Activated CD4-positive, alpha-beta memory T cell treated with anti-CD3 and anti-CD28 coated beads, Interleukin-2, amount 10 ng/mL, durations not matched to agents 7 days and 5 days (primary cell): Measurements from ENCODE around the gene SMCR8. TPM values are rescaled to one million over a fixed set of nuclear protein-coding genes. Genes with fewer than 3 reads are reported as not detected.
A peak's percentile ranks its signal among the peaks of the same experiment; 100 is the strongest.
"Not testable (repeated sequence)": the region's sequence is repeated elsewhere in the genome, so short reads cannot be mapped to it uniquely, and the experiment has no call there.

Experiments used
- CTCF ChIA-PET: fragments of 350-600 bp; sonication (Branson Sonifier 250); formaldehyde crosslinking; loops from one replicate; lab custom pipeline; 2021; ENCODE audit warnings: antibody characterized with exemption, inconsistent platforms; lab: Charles Lee
- POLR2A ChIA-PET: fragments of 350-600 bp; sonication (Branson Sonifier 250); formaldehyde crosslinking; loops from one replicate; lab custom pipeline; 2021; ENCODE audit warnings: antibody characterized with exemption; lab: Charles Lee
- DNase-seq: peaks from one replicate; pipeline ENCODE4 v3.0.0-alpha.2; 2020
- H3K27ac Mint-ChIP-seq: one replicate; pipeline ENCODE4 v1.8.0; 2021; ENCODE audit warnings: mild to moderate bottlenecking, mixed read lengths
- H3K27me3 Mint-ChIP-seq: one replicate; pipeline ENCODE4 v1.8.0; 2021; ENCODE audit warnings: mixed read lengths
- H3K36me3 Mint-ChIP-seq: one replicate; pipeline ENCODE4 v1.8.0; 2021; ENCODE audit warnings: low read depth, mixed read lengths
- H3K4me1 Mint-ChIP-seq: one replicate; pipeline ENCODE4 v1.8.0; 2021; ENCODE audit warnings: mixed read lengths
- H3K4me3 Mint-ChIP-seq: one replicate; pipeline ENCODE4 v1.8.0; 2021; ENCODE audit warnings: mild to moderate bottlenecking, mixed read lengths
- H3K9me3 Mint-ChIP-seq: one replicate; pipeline ENCODE4 v1.8.0; 2021; ENCODE audit warnings: mixed read lengths
- total RNA-seq, 2 experiments: library from RNA; stranded (reverse); gene quantifications; one replicate each; pipeline ENCODE4 v1.2.3, GENCODE V29; 2021

SMCR8 gene
- total RNA-seq, 2 experiments from 2014 or later = 27.0 to 27.9 TPM

GRCh38 chr17:18322522-18322921, 7.4 kb downstream of the SMCR8 start:
- no peaks in the 10 kb centered on the region for H3K27me3 Mint-ChIP-seq
- no peak overlapping the region for H3K4me3 Mint-ChIP-seq
- H3K4me1 Mint-ChIP-seq = peaks cover 49% of the 10 kb centered on the region
- H3K9me3 Mint-ChIP-seq = no peaks in the 10 kb centered on the region
- no peak for DNase-seq
- no peak overlapping the region for H3K27ac Mint-ChIP-seq
- CTCF ChIA-PET = no interaction called here
- POLR2A ChIA-PET = interaction anchor here (2.4 kb wide), 1 partner anchor 10 kb away, joined by 7 read pairs; no protein-coding TSS in a partner anchor
- H3K36me3 Mint-ChIP-seq = peaks cover 44% of the 10 kb centered on the region

DNA sequence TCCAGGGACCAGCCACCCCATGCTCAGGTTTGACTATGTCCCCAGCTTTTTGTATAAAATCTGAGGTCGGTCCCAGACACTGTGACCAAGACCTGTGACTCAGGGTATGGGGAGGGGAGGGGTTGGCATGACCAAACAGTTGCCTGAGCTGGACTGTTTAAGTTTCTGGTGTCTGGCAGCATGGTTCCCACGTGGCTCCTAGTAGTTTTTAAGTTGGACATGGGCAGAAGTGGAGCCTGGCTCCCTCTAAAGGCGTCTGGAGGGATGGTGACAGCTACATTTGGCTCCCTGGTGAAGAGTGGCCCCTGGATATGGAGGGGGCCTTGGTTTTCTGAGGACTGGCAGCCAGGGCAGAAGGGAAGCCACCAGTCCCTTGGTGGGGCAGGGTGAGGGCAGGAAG, 7.9 kb downstream of the SMCR8 start:
- Mint-ChIP-seq H3K27me3 (no peaks in the 10 kb centered on the region), H3K4me3 (no peak overlapping the region), H3K27ac (no peak overlapping the region), H3K9me3 (no peaks in the 10 kb centered on the region), H3K4me1 (peaks cover 44% of the 10 kb centered on the region), H3K36me3 (peaks cover 40% of the 10 kb centered on the region)
- ChIA-PET POLR2A (interaction anchor here (2.4 kb wide), 1 partner anchor 9 kb away, joined by 7 read pairs; no protein-coding TSS in a partner anchor), CTCF (no interaction called here)
- DNase-seq = no peak

- Mint-ChIP-seq H3K4me3 (no peak overlapping the region), H3K36me3 (peaks cover 42% of the 10 kb centered on the region), H3K27ac (no peak overlapping the region), H3K27me3 (no peaks in the 10 kb centered on the region), H3K9me3 (no peaks in the 10 kb centered on the region), H3K4me1 (peaks cover 40% of the 10 kb centered on the region)
- ChIA-PET POLR2A (interaction anchor here (0.7 to 2.4 kb wide), 2 partner anchors 9 to 26 kb away, joined by 3 to 7 read pairs; no protein-coding TSS in a partner anchor), CTCF (no interaction called here)
- DNase-seq = no peak
Measured at GRCh38 chr17:18323507-18324139, 8.5 kb downstream of the SMCR8 start.

GRCh38 chr17:18324140-18325050, 9.3 kb downstream of the SMCR8 start:
- no peaks in the 10 kb centered on the region for H3K9me3 Mint-ChIP-seq
- no peak for DNase-seq
- CTCF ChIA-PET = no interaction called here
- peaks cover 42% of the 10 kb centered on the region for H3K36me3 Mint-ChIP-seq
- POLR2A ChIA-PET = interaction anchor here (0.7 to 2.4 kb wide), 2 partner anchors 8 to 25 kb away, joined by 3 to 7 read pairs; no protein-coding TSS in a partner anchor
- no peaks in the 10 kb centered on the region for H3K27me3 Mint-ChIP-seq
- H3K4me3 Mint-ChIP-seq = no peak overlapping the region
- no peak overlapping the region for H3K27ac Mint-ChIP-seq
- peaks cover 32% of the 10 kb centered on the region for H3K4me1 Mint-ChIP-seq

DNA sequence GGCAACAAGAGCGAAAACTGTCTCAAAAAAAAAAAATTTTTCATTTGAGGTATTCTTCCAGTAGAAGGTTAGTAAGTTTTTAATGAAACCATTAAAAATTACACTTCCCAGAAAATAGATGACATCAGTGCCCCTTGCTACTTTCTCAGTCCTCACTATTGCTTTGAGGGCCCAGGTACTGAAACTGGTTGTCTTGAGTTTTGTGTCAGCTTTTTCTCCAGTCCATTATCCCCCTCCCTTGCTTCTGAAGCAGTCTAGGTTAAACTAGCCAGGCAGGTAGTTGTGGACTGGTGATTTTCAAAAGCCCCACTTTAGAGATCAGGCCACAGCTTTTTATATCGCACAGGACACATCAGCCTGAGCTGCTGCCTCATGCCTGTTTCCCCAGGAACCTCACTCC, 10.9 kb downstream of the SMCR8 start:
- H3K4me1 Mint-ChIP-seq = peaks cover 18% of the 10 kb centered on the region
- no peaks in the 10 kb centered on the region for H3K9me3 Mint-ChIP-seq
- H3K4me3 Mint-ChIP-seq = no peak overlapping the region
- H3K36me3 Mint-ChIP-seq = peaks cover 49% of the 10 kb centered on the region
- ChIA-PET CTCF (no interaction called here), POLR2A (interaction anchor here (1.4 kb wide), 1 partner anchor 11 kb away, joined by 3 read pairs; the partner anchor contains the start of genes SMCR8 and TOP3A)
- no peaks in the 10 kb centered on the region for H3K27me3 Mint-ChIP-seq
- H3K27ac Mint-ChIP-seq = no peak overlapping the region
- no peak for DNase-seq

- peaks cover 49% of the 10 kb centered on the region for H3K36me3 Mint-ChIP-seq
- no peaks in the 10 kb centered on the region for H3K27me3 Mint-ChIP-seq
- DNase-seq = no peak
- CTCF ChIA-PET = no interaction called here
- H3K9me3 Mint-ChIP-seq = no peaks in the 10 kb centered on the region
- peaks cover 23% of the 10 kb centered on the region for H3K4me1 Mint-ChIP-seq
- no peak overlapping the region for H3K4me3 Mint-ChIP-seq
- H3K27ac Mint-ChIP-seq = no peak overlapping the region
- POLR2A ChIA-PET = interaction anchor here (1.4 to 1.6 kb wide), 3 partner anchors 10 to 22 kb away, joined by 3 to 5 read pairs (median 5); partner anchors contain the start of genes SMCR8 and TOP3A
Measured at GRCh38 chr17:18326572-18326971, 11.5 kb downstream of the SMCR8 start.

DNA sequence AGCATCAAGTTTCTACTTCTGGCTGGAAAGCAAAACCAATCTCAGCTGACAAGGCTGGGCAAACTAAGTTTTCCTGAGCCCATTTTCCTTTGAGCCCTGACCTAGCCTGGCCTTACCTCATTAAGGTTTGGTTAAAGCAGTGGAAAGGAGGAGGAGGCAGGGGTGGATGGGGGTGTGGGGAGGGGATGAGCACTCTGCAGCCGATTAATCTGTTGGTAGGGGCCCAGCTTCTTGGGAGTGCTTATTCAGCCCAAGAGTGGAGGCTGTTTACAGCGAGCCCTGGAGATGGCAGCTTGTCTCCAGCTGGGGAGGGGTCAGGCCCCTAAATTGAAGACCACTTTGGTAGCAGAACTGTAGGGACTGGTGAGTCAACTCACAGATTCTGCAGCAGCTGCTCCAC, 12.0 kb downstream of the SMCR8 start:
- ChIA-PET POLR2A (interaction anchor here (1.4 to 1.6 kb wide), 2 partner anchors 10 to 21 kb away, joined by 5 read pairs; no protein-coding TSS in a partner anchor), CTCF (no interaction called here)
- Mint-ChIP-seq H3K9me3 (no peaks in the 10 kb centered on the region), H3K27ac (no peak overlapping the region), H3K4me1 (peaks cover 26% of the 10 kb centered on the region), H3K27me3 (no peaks in the 10 kb centered on the region), H3K36me3 (peaks cover 49% of the 10 kb centered on the region), H3K4me3 (no peak overlapping the region)
- DNase-seq = no peak

- DNase-seq = no peak
- Mint-ChIP-seq H3K4me3 (no peak overlapping the region), H3K9me3 (no peaks in the 10 kb centered on the region), H3K36me3 (peaks cover 51% of the 10 kb centered on the region), H3K27me3 (no peaks in the 10 kb centered on the region), H3K27ac (no peak overlapping the region), H3K4me1 (peaks cover 30% of the 10 kb centered on the region)
- ChIA-PET POLR2A (interaction anchor here (1.4 to 1.6 kb wide), 2 partner anchors 9 to 21 kb away, joined by 5 read pairs; no protein-coding TSS in a partner anchor), CTCF (no interaction called here)
Measured at GRCh38 chr17:18327556-18327955, 12.5 kb downstream of the SMCR8 start.

DNA sequence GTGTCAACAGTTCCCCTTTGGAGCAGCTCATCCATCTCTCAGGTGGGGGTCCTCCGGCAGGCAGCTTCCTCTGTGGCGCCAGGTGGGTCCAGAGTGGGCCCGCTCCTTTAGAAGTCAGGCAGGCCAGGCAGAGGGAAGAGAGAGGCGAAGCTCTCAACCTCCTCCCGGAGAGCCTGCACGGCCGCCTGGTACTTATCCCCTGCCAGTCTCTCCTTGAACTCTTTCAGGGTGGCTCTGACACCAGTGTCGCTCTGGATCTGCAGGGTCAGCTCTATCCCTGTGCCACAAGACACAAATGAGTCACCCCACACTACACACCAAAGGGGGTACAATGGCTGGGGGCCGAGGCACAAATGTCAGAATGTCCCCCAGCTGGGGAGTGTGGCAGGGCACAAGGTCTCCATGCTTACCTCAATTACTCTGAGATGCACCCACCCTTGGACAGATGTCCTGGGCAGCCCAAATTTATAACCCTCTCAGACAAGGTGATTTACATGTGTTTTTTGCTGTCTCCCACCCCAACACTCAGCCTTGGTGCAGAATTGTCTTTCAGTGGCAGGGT, 13.6 kb downstream of the SMCR8 start:
- H3K36me3 Mint-ChIP-seq = peaks cover 48% of the 10 kb centered on the region
- CTCF ChIA-PET = no interaction called here

GRCh38 chr17:18331879-18332278, 16.8 kb downstream of the SMCR8 start:
- H3K27me3 Mint-ChIP-seq = no peaks in the 10 kb centered on the region
- H3K4me1 Mint-ChIP-seq = peaks cover 21% of the 10 kb centered on the region
- H3K4me3 Mint-ChIP-seq = no peak overlapping the region
- peak overlapping the region; percentile 75 for H3K27ac Mint-ChIP-seq
- CTCF ChIA-PET = interaction anchor here (0.6 to 1.4 kb wide), 4 partner anchors 19 to 1646 kb away, joined by 3 to 5 read pairs (median 3); no protein-coding TSS in a partner anchor
- H3K9me3 Mint-ChIP-seq = no peaks in the 10 kb centered on the region
- POLR2A ChIA-PET = interaction anchor here (0.6 to 2.8 kb wide), 7 partner anchors 8 to 149 kb away, joined by 3 to 8 read pairs (median 3); partner anchors contain the start of genes SHMT1, SMCR8 and TOP3A
- H3K36me3 Mint-ChIP-seq = peaks cover 46% of the 10 kb centered on the region
- DNase-seq = peak; percentile 46

More for the DNA sequence above, 13.6 kb downstream of the SMCR8 start:
- no peak for DNase-seq
- POLR2A ChIA-PET = no interaction called here
- peaks cover 36% of the 10 kb centered on the region for H3K4me1 Mint-ChIP-seq
- H3K27ac Mint-ChIP-seq = no peak overlapping the region
- no peaks in the 10 kb centered on the region for H3K27me3 Mint-ChIP-seq
- H3K9me3 Mint-ChIP-seq = no peaks in the 10 kb centered on the region
- no peak overlapping the region for H3K4me3 Mint-ChIP-seq

- Mint-ChIP-seq H3K27me3 (no peaks in the 10 kb centered on the region), H3K4me3 (no peak overlapping the region), H3K27ac (no peak overlapping the region), H3K9me3 (no peaks in the 10 kb centered on the region), H3K36me3 (peaks cover 52% of the 10 kb centered on the region), H3K4me1 (peaks cover 21% of the 10 kb centered on the region)
- no peak for DNase-seq
- POLR2A ChIA-PET = interaction anchor here (1.0 to 2.8 kb wide), 4 partner anchors 9 to 30 kb away, joined by 3 to 8 read pairs (median 5); partner anchors contain the start of gene SHMT1
- CTCF ChIA-PET = interaction anchor here (1.4 kb wide), 1 partner anchor 20 kb away, joined by 3 read pairs; no protein-coding TSS in a partner anchor
Measured at GRCh38 chr17:18332909-18333489, 17.9 kb downstream of the SMCR8 start.

DNA sequence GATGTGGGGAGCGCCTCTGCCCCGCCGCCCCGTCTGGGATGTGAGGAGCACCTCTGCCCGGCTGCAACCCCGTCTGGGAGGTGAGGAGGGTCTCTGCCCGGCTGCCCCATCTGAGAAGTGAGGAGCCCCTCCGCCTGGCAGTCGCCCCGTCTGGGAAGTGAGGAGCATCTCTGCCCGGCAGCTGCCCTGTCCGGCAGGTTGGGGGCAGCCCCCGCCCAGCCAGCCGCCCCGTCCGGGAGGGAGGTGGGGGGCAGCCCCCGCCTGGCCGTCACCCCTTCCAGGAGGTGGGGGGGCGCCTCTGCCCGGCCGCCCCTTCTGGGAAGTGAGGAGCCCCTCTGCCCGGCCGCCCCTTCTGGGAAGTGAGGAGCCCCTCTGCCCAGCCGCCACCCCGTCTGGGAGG, 23.1 kb downstream of the SMCR8 start:
- peaks cover 59% of the 10 kb centered on the region for H3K36me3 Mint-ChIP-seq
- H3K4me1 Mint-ChIP-seq, POLR2A ChIA-PET, H3K4me3 Mint-ChIP-seq, H3K27me3 Mint-ChIP-seq, DNase-seq, H3K9me3 Mint-ChIP-seq, H3K27ac Mint-ChIP-seq, CTCF ChIA-PET: not testable (repeated sequence)
